GM18867 (cell line): ENCODE data around the gene TXNRD1.
"Not testable (repeated sequence)": the region's sequence is repeated elsewhere in the genome, so short reads cannot be mapped to it uniquely, and the experiment has no call there.

Experiments used
- ATAC-seq: cut with Tn5 transposase; IDR thresholded peaks from one replicate; pipeline ENCODE4 v1.9.1; 2021; ENCODE audit warnings: mild to moderate bottlenecking, moderate library complexity; ENCODE audit not compliant: unreplicated experiment

TXNRD1 gene

DNA sequence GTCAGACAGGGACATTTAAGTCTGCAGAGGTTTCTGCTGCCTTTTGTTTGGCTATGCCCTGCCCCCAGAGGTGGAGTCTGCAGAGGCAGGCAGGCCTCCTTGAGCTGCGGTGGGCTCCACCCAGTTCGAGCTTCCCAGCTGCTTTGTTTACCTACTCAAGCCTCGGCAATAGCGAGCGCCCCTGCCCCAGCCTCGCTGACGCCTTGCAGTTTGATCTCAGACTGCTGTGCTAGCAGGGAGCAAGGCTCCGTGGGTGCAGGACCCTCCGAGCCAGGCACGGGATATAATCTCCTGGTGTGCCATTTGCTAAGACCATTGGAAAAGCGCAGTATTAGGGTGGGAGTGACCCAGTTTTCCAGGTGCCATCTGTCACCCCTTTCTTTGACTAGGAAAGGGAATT lies 178.5 kb downstream of the TXNRD1 start:
- not testable (repeated sequence) for ATAC-seq
